Endothelial cell of umbilical vein (primary cell): ENCODE results near the gene NLGN4Y. TPM values are rescaled to one million over a fixed set of nuclear protein-coding genes. Genes with fewer than 3 reads are reported as not detected.

Source experiments
- BruUV-seq: library from RNA; stranded (reverse); fragments of 400-500 nt; replicated peaks from 2 replicates; lab custom pipeline; 2021; lab: Mats Ljungman, UMichigan
- CTCF ChIA-PET: fragments of 300-600, 350-600 bp; sonication (Branson Sonifier 250); formaldehyde crosslinking; loops from one replicate; lab custom pipeline; 2021; ENCODE audit warnings: antibody characterized with exemption, inconsistent platforms; lab: Charles Lee
- POLR2A ChIA-PET: fragments of 300-600, 350-600 bp; sonication (Branson Sonifier 250); formaldehyde crosslinking; loops from one replicate; lab custom pipeline; 2021; ENCODE audit warnings: antibody characterized with exemption, inconsistent platforms; lab: Charles Lee
- DNase-seq: peaks from one replicate; pipeline ENCODE4 v3.0.0-alpha.2; 2011; ENCODE audit warnings: low read depth, low spot score
- FAIRE-seq: peaks from 2 replicates; lab custom pipeline; 2011; peaks lifted over from hg19 to GRCh38; lab: Jason Lieb, UNC
- H2AFZ ChIP-seq: 2 replicates; pipeline ENCODE4 v1.6.0; 2012; ENCODE audit warnings: low read depth, low read length, control low read depth, inconsistent platforms
- H3K27ac ChIP-seq: 2 replicates; pipeline ENCODE4 v1.5.1; 2011; ENCODE audit warnings: low read depth, mild to moderate bottlenecking, control low read depth, low read length, moderate library complexity; ENCODE audit not compliant: insufficient read depth
- H3K27me3 ChIP-seq, 2 experiments: 2 replicates each; pipeline versions ENCODE4 v1.6.0 to v1.6.1; 2011; ENCODE audit warnings: low read length in 2 of 2, mixed read lengths in 1 of 2; ENCODE audit not compliant: control insufficient read depth in 2 of 2, insufficient read depth in 2 of 2
- H3K36me3 ChIP-seq, 2 experiments: 2 replicates in 1 of 2; 3 replicates in 1 of 2; pipeline ENCODE4 v1.5.1; 2011; ENCODE audit warnings: low read length in 2 of 2, mild to moderate bottlenecking in 1 of 2, moderate library complexity in 1 of 2; ENCODE audit not compliant: control insufficient read depth in 2 of 2, insufficient read depth in 2 of 2; ENCODE audit errors: extremely low read depth in 1 of 2
- H3K4me1 ChIP-seq: 3 replicates; pipeline ENCODE4 v1.5.1; 2011; ENCODE audit warnings: mild to moderate bottlenecking, low read length; ENCODE audit not compliant: control insufficient read depth, insufficient read depth; ENCODE audit errors: extremely low read depth
- H3K4me2 ChIP-seq: 2 replicates; pipeline ENCODE4 v1.6.1; 2011; ENCODE audit warnings: low read length, control low read depth, mixed read lengths; ENCODE audit not compliant: insufficient read depth
- H3K4me3 ChIP-seq, 3 experiments: fragments of 200-600 bp in 1 of 3; sonication (generic), shearing (Covaris generic) in 1 of 3; replicated peaks in 1 of 3; 2 replicates each; pipeline ENCODE4 v1.5.1; 2011 to 2016; ENCODE audit warnings: control low read depth in 3 of 3, low read length in 3 of 3, mild to moderate bottlenecking in 2 of 3, inconsistent platforms in 1 of 3, low read depth in 1 of 3, moderate library complexity in 1 of 3; ENCODE audit not compliant: insufficient read depth in 1 of 3
- H3K79me2 ChIP-seq: 2 replicates; pipeline ENCODE4 v1.6.0; 2012; ENCODE audit warnings: low read length, inconsistent platforms; ENCODE audit not compliant: control insufficient read depth, insufficient read depth
- H3K9ac ChIP-seq: replicated peaks from 2 replicates; pipeline ENCODE3; 2011; ENCODE audit warnings: low read length, control low read depth; ENCODE audit not compliant: insufficient read depth; ENCODE audit errors: extremely low read depth
- H3K9me1 ChIP-seq: replicated peaks from 3 replicates; pipeline ENCODE4 v1.6.0; 2011; ENCODE audit warnings: mild to moderate bottlenecking, low read length; ENCODE audit not compliant: control insufficient read depth, insufficient read depth; ENCODE audit errors: extremely low read depth
- H3K9me3 ChIP-seq: replicated peaks from 2 replicates; pipeline ENCODE4 v1.5.1; 2012; ENCODE audit warnings: low read length, inconsistent platforms; ENCODE audit not compliant: control insufficient read depth, insufficient read depth
- H4K20me1 ChIP-seq: replicated peaks from 2 replicates; pipeline ENCODE3; 2011; ENCODE audit warnings: mild to moderate bottlenecking, low read length; ENCODE audit not compliant: control insufficient read depth, insufficient read depth; ENCODE audit errors: extremely low read depth
- JUN ChIP-seq: IDR thresholded peaks from 2 replicates; pipeline ENCODE4 v1.6.1; 2011; ENCODE audit warnings: borderline replicate concordance, low read depth; ENCODE audit not compliant: insufficient read length, insufficient read depth
- POLR2A ChIP-seq: IDR thresholded peaks from 2 replicates; pipeline ENCODE4 v1.6.1; 2012; ENCODE audit warnings: low read depth, mild to moderate bottlenecking, control low read depth, low read length
- dilution Hi-C: fragments of 300-500 bp; cut with MboI; formaldehyde crosslinking; loops from one replicate; pipeline ENCODE4 v1.15.0; 2019; ENCODE audit warnings: low sequenced_read_pairs; ENCODE audit not compliant: extremely low pct_ligation_motif_present
- intact Hi-C: fragments of 100-400 bp; cut with micrococcal nuclease; formaldehyde crosslinking; loops from one replicate; pipeline ENCODE4 v1.10.0; 2022
- polyA plus RNA-seq, 4 experiments: library from polyadenylated mRNA; depleted of rRNA in 3 of 4; stranded (reverse) in 3 of 4; unstranded in 1 of 4; fragments of >200 nt; gene quantifications; 2 replicates each; pipeline versions ENCODE4 v1.2.1 to v1.2.3, GENCODE V29; 2011 to 2012; ENCODE audit warnings: missing spikeins in 1 of 4
- total RNA-seq: library from RNA; stranded (reverse); gene quantifications from 2 replicates; pipeline ENCODE4 v1.2.3, GENCODE V29; 2021
- TF ChIP-seq, protein P1 (sequence below): IDR thresholded peaks from 2 replicates; pipeline ENCODE4 v1.6.1; 2011; ENCODE audit not compliant: insufficient read depth, insufficient read length

Gene NLGN4Y
- total and polyA plus RNA-seq, 2 donors (not counting 3 experiments of a cell fraction or from before 2014, with no cell fraction given) = 16.0 to 26.6 TPM

DNA sequence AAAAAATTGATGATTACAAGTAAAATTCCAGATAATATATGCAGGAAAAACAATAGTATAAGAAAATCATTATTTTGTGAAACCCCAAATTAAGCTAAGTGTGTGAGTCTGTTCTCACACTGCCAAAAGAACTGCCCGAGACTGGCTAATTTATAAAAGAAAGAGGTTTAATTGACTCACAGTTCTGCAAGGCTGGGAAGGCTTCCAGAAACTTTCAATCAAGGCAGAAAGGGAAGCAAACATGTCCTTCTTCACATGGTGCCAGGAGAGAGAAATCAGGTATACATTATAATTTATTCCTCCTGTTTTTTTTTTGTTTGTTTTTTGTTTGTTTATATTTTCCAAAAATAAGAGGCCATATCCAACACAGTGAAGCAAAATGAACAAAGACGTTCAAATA lies 276.8 kb downstream of the NLGN4Y start:
- Histone ChIP-seq H3K4me1 (peaks cover 27% of the 10 kb centered on the region), H3K27ac (no peak overlapping the region), H3K27me3 (no peaks in the 10 kb centered on the region), H3K79me2 (no peaks in the 10 kb centered on the region), H3K9ac (no peak overlapping the region), H3K36me3 (no peaks in the 10 kb centered on the region), H3K9me3 (no peaks in the 10 kb centered on the region), H4K20me1 (no peaks in the 10 kb centered on the region), H3K9me1 (no peaks in the 10 kb centered on the region), H2AFZ (no peak overlapping the region), H3K4me2 (no peak overlapping the region), H3K4me3 (no peak overlapping the region)
- dilution Hi-C loops (no loop called here), intact Hi-C loops (no loop called here)
- no peak for DNase-seq
- BruUV-seq = no TSS peak
- CTCF ChIA-PET = no interaction called here
- POLR2A ChIA-PET = no interaction called here
- TF ChIP-seq, protein P1, sequence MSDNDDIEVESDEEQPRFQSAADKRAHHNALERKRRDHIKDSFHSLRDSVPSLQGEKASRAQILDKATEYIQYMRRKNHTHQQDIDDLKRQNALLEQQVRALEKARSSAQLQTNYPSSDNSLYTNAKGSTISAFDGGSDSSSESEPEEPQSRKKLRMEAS = no peak
- no peak for TF ChIP-seq POLR2A
- FAIRE-seq = no peak

DNA sequence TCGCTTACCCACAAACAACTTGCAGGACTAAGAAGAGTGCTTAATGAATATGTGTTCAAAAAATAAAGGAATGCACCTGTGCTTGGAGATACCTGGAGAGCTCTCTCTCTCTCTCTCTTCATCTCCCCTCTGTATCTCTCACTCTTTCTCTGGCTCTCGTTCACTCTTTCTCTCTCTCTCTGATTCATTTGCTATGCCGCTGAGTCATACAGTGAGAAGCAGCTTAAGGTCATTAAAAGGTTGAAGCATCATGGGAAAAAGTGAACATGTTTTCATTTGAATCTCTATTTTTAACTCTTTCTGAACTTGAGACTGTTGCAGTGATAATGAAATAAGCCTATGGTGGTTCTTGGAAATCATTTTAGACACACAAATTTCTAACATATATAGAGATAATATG lies 277.8 kb downstream of the NLGN4Y start:
- TF ChIP-seq POLR2A (no peak), JUN (peak; percentile 8)
- TF ChIP-seq, protein P1 = no peak
- POLR2A ChIA-PET = no interaction called here
- intact Hi-C loops = no loop called here
- H3K27ac ChIP-seq = no peak overlapping the region
- FAIRE-seq = no peak
- CTCF ChIA-PET = no interaction called here
- peaks cover 27% of the 10 kb centered on the region for H3K4me1 ChIP-seq
- H2AFZ ChIP-seq = no peak overlapping the region
- H3K27me3 ChIP-seq = no peaks in the 10 kb centered on the region
- no peak overlapping the region for H3K9ac ChIP-seq
- BruUV-seq = no TSS peak
- H3K4me2 ChIP-seq = no peak overlapping the region
- no peak overlapping the region for H3K4me3 ChIP-seq
- no peaks in the 10 kb centered on the region for H3K79me2 ChIP-seq
- H3K9me1 ChIP-seq = no peaks in the 10 kb centered on the region
- H4K20me1 ChIP-seq = no peaks in the 10 kb centered on the region
- dilution Hi-C loops = no loop called here
- H3K36me3 ChIP-seq = no peaks in the 10 kb centered on the region
- no peaks in the 10 kb centered on the region for H3K9me3 ChIP-seq
- peak; percentile 48 for DNase-seq
